ENCODE data around the gene WDR72.

Gene WDR72

GRCh38 chr15:53527996-53528395 is 231.5 kb downstream of the WDR72 start:
- peak; percentile 41 for DNase-seq

GRCh38 chr15:53525894-53526293 is 233.6 kb downstream of the WDR72 start:
- no peak for DNase-seq

- DNase-seq = peak; percentile 41
Measured at GRCh38 chr15:53522991-53523390, 236.5 kb downstream of the WDR72 start.

GRCh38 chr15:53520996-53521395 is 238.5 kb downstream of the WDR72 start:
- no peak for DNase-seq

- no peak for DNase-seq
Measured at GRCh38 chr15:53513431-53513830, 246.0 kb downstream of the WDR72 start.

GRCh38 chr15:53512029-53512428 is 247.4 kb downstream of the WDR72 start:
- no peak for DNase-seq

- peak; percentile 38 for DNase-seq
Measured at GRCh38 chr15:53511175-53511574, 248.3 kb downstream of the WDR72 start.

GRCh38 chr15:53506370-53506769 is 253.1 kb downstream of the WDR72 start:
- DNase-seq = no peak

GRCh38 chr15:53498996-53499395 is 260.5 kb downstream of the WDR72 start:
- no peak for DNase-seq

- no peak for DNase-seq
Measured at GRCh38 chr15:53490341-53490740, 269.1 kb downstream of the WDR72 start.

- no peak for DNase-seq
Measured at GRCh38 chr15:53482055-53482454, 277.4 kb downstream of the WDR72 start.

GRCh38 chr15:53477981-53478766 is 281.3 kb downstream of the WDR72 start:
- no peak for DNase-seq

GRCh38 chr15:53473886-53474285 is 285.6 kb downstream of the WDR72 start:
- DNase-seq = no peak

GRCh38 chr15:53473435-53473834 is 286.0 kb downstream of the WDR72 start:
- DNase-seq = no peak

GRCh38 chr15:53472883-53473282 is 286.6 kb downstream of the WDR72 start:
- no peak for DNase-seq

GRCh38 chr15:53472210-53472609 is 287.3 kb downstream of the WDR72 start:
- no peak for DNase-seq

GRCh38 chr15:53470743-53471142 is 288.7 kb downstream of the WDR72 start:
- DNase-seq = no peak

- no peak for DNase-seq
Measured at GRCh38 chr15:53469422-53469821, 290.0 kb downstream of the WDR72 start.

All from NCI-H2029 (cell line).